Measurements from ENCODE around the gene MLLT1.
A peak's percentile ranks its signal among the peaks of the same experiment; 100 is the strongest.

Gene MLLT1

DNA sequence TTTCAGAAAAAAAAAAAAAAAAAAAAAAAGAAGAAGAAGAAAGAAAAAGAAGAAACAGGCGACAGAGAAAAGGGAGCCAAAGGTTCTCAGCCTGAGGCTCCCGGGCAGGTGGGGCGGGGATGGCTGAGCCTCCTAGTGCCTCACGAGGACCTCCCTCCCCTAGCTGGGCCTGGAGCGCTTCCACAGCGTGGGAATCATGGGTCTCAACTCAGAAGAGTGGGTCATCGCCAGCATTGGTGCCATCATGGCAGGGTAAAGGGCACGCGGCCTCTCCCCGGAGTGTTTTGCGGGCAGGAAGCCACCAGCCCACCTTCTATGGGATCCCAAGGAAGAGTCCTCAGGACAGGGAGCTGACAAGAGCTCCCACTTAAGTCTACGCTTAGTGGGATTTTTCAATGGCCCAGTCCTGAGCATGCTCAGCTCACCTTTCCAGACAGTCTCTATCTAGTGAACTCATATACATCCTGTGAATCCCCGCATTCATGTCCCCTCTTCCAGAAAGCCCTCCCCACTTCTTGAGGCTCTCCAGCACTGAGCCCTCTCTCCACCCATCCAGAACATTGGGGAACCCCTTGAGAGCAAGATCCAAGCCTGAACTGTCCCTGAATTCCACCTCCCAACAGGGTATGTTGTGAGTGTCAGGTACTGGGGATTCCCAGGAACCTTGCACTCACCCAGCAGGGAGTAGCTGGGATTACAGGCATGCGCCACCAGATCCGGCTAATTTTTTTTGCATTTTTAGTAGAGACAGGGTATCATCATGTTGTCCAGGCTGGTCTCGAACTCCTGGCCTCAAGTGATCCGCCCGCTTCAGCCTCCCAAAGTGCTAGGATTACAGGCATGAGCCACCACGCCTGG lies 74.7 kb downstream of the MLLT1 start:
- no peak for DNase-seq

DNA sequence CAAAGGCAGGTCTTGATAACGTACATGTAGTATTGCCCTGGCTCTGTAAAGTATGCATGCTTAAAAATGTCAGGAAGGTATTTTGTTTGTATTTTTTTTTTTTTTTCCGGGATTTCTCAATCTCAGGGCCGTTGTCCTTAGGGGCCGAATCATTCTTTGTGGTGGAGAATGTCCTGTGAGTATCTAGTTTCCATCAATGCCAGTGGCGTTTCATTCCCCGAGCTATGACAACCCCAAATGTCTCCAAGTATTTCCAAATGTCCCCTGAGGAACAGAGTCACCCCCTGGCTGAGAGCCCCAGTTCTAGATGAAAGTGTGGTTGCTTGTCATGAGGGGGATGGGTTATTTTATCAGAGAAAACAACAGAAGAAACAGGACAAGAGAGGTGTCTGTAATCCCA lies 75.6 kb downstream of the MLLT1 start:
- no peak for DNase-seq

DNA sequence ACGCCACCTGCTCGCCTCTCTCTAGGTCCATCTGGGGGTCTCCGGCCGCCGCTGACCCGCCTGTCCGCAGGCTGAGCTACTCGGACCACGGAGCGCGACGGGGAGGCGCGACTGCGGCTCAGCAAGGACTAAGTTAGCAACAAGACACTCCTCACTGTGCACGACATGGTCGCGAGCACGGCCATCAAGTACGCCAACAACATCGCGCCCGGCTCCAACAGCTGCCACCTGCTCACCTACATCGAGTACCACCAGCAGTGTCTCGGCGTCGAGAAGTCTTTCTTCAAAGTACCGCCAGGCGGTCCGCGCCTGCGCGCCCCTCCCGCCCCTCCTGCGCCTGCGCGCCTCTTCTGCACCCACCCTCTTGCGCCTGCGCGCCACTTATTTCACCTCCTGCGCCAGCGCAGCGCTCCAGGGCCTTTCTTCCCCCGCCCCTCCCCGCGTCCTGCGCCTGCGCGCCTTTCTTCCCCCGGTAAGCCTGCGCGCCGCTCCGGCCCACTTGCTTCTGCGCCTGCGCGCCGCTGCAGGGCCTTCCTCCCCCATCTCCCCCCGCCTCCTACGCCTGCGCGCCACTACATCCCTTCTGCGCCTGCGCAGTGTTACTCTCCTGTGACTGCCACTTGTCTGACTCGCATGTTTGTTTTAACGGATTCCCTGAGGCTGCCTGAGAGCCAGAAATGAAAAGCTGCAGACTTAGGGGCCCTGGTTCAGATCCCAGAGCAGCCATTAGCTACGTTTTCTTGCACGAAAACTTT lies 80.4 kb downstream of the MLLT1 start:
- DNase-seq, result peak; percentile 86

- no peak for DNase-seq
Observed at GRCh38 chr19:6198896-6199239, 80.9 kb downstream of the MLLT1 start.

DNA sequence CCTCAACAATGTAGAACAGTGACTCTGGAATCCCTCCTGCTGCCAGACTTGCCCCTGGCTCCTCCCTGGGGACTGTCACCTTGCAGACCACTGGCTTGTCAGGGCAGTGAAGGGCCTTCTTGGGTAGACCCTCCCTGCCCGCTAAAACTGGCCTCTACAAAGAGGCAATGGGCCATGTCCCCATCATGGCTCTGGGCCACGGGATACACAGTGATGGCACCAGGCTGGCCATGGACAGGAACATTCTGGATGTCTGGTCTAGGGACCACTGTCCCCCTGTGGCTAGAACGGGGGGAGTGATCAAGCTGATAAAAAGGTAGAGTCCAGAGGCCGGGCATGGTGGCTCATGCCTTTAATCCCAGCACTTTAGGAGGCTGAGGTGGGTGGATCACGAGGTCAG lies 83.4 kb downstream of the MLLT1 start:
- no peak for DNase-seq

GRCh38 chr19:6188811-6189210 lies 91.0 kb downstream of the MLLT1 start:
- no peak for DNase-seq

- DNase-seq, result no peak
Observed at GRCh38 chr19:6187374-6187773, 92.4 kb downstream of the MLLT1 start.

DNA sequence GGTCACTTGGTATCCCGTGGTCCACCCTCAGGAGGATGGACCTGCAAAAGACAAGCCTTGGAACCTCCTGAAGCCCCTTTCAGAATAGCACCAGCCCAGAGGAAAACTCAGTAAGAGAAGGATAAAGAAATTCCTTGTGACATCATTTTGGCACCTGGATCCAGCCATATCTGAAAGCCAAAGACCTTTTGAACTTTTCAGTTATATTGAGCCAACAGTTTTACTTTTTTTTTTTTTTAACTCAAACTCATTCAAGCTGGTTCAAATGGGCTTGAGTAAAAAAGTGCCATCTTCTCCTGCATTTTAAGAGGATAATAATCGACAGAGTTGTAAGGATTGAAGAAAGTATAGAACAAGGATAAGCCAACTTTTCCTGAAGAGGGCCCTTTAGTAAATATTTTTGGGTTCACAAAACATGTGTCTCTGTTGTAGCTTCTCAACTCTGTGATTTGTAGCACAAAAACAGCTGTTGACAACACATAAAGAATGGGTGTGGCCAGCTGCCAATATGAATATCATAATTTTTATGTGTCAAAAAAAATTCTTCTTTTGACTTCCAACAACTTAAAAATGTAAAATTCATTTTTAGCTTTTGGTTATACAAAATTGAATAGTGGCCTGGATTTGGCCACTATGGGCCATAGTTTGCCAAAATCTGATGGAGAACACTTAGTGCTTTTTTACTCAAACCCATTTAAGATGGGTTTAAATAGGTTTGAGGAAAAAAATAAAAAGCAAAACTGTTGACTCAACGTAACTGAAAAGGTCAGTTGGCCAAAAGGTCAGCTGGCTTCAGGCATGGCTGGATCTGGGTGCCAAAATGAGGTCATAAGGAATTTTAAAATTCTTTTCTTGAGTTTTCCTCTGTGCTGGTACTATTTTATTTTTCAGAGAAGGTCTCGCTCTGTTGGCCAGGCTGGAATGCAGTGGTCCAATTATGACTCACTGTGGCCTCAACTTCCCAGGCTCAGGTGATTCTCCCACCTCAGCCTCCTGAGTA lies 93.6 kb downstream of the MLLT1 start:
- DNase-seq, result no peak

DNA sequence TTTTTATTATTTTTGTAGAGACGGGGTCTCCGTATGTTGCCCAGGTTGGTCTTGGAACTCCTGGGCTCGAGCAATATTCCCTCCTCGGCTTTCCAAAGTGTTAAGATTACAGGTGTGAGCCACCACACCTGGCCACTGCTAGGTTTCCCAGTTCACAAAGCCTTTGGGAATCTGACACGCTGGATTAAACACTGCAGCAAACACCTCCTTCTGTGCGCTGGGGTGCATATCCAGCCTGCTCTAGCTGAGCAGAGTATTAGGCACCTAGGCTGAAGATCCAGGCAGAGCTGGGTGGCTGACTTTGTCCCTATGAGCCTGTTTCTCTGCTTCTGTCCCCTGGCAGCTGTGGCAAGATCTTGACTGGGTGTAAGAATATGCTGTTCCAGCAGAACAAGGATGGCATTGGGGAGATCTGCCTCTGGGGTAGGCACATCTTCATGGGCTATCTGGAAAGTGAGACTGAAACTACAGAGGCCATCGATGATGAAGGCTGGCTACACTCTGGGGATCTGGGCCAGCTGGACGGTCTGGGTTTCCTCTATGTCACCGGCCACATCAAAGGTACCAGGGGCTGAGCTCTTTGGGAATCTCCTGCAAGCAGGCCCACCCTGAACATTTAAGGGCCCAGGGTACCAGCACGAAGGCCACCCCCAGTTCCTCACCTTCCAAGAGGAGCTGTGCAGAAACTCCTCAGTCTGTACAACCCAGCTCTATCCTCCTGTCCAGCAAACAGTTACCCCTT lies 94.5 kb downstream of the MLLT1 start:
- no peak for DNase-seq

GRCh38 chr19:6181119-6181518 lies 98.7 kb downstream of the MLLT1 start:
- DNase-seq, result no peak

- no peak for DNase-seq
Observed at GRCh38 chr19:6173190-6173589, 106.6 kb downstream of the MLLT1 start.

- no peak for DNase-seq
Observed at GRCh38 chr19:6172074-6172863, 107.5 kb downstream of the MLLT1 start.

DNA sequence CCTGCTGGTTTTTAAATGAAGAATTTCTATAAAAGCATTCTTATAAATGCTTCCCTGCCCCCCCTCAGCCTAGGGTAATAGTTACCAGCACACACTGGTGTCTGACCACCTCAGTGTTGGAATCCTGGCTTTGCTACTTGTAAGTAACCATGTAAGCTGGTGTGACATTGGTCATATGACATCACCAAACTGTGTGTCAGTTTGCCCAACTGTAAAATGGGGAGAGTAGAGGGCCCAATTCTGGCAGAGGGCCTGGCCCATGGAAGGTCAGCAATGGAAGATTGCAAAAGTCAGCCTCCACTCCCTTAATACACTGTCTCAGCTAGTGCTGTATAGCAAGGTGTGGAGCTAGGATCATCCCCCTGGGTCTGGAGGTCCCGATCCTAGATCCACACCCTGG lies 112.7 kb downstream of the MLLT1 start:
- DNase-seq, result no peak

GRCh38 chr19:6164906-6165531 lies 114.8 kb downstream of the MLLT1 start:
- no peak for DNase-seq

DNA sequence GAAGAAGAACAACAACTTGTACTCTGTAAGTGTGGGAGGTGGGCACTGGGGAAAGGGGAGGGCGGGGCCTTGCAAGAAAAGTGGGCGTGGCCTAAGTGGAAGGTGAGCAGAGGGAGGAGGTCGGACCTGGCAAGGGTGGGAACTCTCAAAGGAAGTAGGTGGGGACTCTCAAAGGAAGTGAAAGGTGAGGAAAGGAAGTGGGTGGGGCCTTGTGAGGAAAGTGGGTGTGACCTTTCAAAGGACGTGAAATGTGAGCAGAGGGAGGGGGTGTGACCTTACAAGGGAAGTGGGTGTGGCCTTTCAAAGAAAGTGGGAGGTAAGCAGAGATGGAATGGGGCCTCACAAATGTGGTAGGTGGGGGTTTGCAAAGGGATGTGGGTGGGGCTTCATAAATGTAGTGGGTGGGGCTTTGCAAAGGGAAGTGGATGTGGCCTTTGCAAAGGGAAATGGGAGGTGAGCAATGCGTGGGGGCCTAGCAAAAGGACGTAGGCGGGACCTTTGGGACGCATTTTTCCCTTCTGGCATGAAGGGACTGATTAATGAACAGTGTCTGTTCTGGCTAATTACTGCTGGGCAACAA lies 118.4 kb downstream of the MLLT1 start:
- no peak for DNase-seq
